Transverse colon (tissue), 4 donors: ENCODE measurements around the gene CCDC88A. TPM values are rescaled to one million over a fixed set of nuclear protein-coding genes. Genes with fewer than 3 reads are reported as not detected.

Experiments used
- DNase-seq: peaks from one replicate; pipeline ENCODE4 v3.0.0-alpha.2; 2019
- H3K27ac ChIP-seq, 4 donors: fragments of 200-600 bp; sonication (generic); 2 replicates each; pipeline ENCODE4 v1.5.1; 2016 to 2018; ENCODE audit warnings: inconsistent platforms in 4 of 4
- H3K27me3 ChIP-seq: fragments of 200-600 bp; sonication (generic); 2 replicates; pipeline ENCODE4 v1.5.1; 2017; ENCODE audit warnings: inconsistent platforms
- H3K36me3 ChIP-seq, 4 donors: fragments of 200-600 bp; sonication (generic); 2 replicates each; pipeline ENCODE4 v1.5.1; 2017 to 2019; ENCODE audit warnings: inconsistent platforms in 4 of 4
- H3K4me1 ChIP-seq, 4 donors: fragments of 200-600 bp; sonication (generic); 2 replicates each; pipeline ENCODE4 v1.5.1; 2017 to 2020; ENCODE audit warnings: inconsistent platforms in 4 of 4
- H3K4me3 ChIP-seq, 4 donors: fragments of 200-600 bp; sonication (generic); 1 replicate in 1 of 4; 2 replicates in 3 of 4; pipeline versions ENCODE4 v1.5.1 to v1.6.1; 2017 to 2019; ENCODE audit warnings: inconsistent platforms in 4 of 4
- H3K9me3 ChIP-seq, 2 donors: fragments of 200-600 bp; sonication (generic); 2 replicates each; pipeline ENCODE4 v1.5.1; 2017 to 2019; ENCODE audit warnings: inconsistent platforms in 2 of 2
- CTCF ChIP-seq, 5 experiments: fragments of 200-600 bp in 3 of 5; fragments of 450-650 bp in 2 of 5; sonication (generic) in 3 of 5; IDR thresholded peaks; 1 replicate in 2 of 5; 2 replicates in 3 of 5; pipeline ENCODE4 v1.5.1; 2016 to 2017; ENCODE audit warnings: antibody characterized with exemption in 5 of 5, inconsistent platforms in 3 of 5, mild to moderate bottlenecking in 2 of 5, moderate library complexity in 1 of 5
- EP300 ChIP-seq: sonication (generic); formaldehyde crosslinking; IDR thresholded peaks from one replicate; pipeline ENCODE4 v1.6.1; 2017; ENCODE audit warnings: antibody characterized with exemption, low read depth
- POLR2A ChIP-seq: fragments of 450-650 bp; IDR thresholded peaks from one replicate; pipeline ENCODE4 v1.6.1; 2016; ENCODE audit warnings: antibody characterized with exemption, mild to moderate bottlenecking, moderate library complexity
- POLR2AphosphoS5 ChIP-seq, 3 donors: sonication (generic); formaldehyde crosslinking; IDR thresholded peaks; one replicate each; pipeline ENCODE4 v1.6.1; 2016; ENCODE audit warnings: antibody characterized with exemption in 3 of 3
- WGBS, 2 donors: methylation state at CpG; one replicate each; pipeline ENCODE4 v1.1.5; 2018; ENCODE audit warnings: low coverage in 1 of 2; 5-methylcytosine and 5-hydroxymethylcytosine counted together
- in situ Hi-C, 4 donors: fragments of 200-750 bp; cut with MboI; loops; one replicate each; pipeline versions ENCODE4 v1.15.0 to v1.15.1; 2017; ENCODE audit warnings: low sequenced_read_pairs in 3 of 4, low pct_ligation_motif_present in 1 of 4, low pct_unique_long_range_greater_than_20kb in 1 of 4
- intact Hi-C: fragments of 100-400 bp; cut with DNase I; formaldehyde crosslinking; loops from one replicate; pipeline ENCODE4 v1.15.1; 2023; ENCODE audit warnings: low total_unique reads
- total RNA-seq, 4 donors: library from RNA; depleted of rRNA; stranded (reverse); fragments of >200 nt; gene quantifications; one replicate each; pipeline ENCODE4 v1.1.0, GENCODE V29; 2016

Gene CCDC88A
- total RNA-seq, 4 donors from 2014 or later, result 8.6 to 33.7 (median 19.7) TPM

DNA sequence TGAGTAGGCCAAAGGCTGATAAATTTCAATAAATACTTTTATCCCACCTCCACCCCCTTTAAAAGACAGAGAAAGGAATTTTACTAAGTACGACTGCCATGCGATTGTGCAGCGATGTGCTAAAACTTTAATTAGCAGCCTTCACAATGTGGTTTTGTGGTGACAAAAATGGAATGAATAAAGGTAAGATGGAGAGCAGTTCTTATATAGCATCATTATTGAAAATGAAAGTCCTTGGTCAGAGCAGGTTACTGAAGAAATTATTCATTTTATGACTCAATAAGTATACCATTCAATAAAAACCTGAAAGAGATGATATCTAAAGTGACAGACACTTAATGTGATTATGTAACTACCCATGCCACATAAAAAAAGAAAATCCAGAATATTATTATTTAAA is 117.4 kb downstream of the CCDC88A start:
- H3K27ac ChIP-seq, result no peak overlapping the region
- intact Hi-C loops (no loop called here), in situ Hi-C loops (no loop called here)
- no peaks in the 10 kb centered on the region for H3K9me3 ChIP-seq
- no peak overlapping the region for H3K4me3 ChIP-seq
- no peaks in the 10 kb centered on the region for H3K27me3 ChIP-seq
- TF ChIP-seq POLR2AphosphoS5 (IDR thresholded peaks at IDR 0.05), result no peak
- TF ChIP-seq POLR2A, result no peak
- no peak for TF ChIP-seq EP300
- TF ChIP-seq CTCF (IDR thresholded peaks at IDR 0.05), result no peak
- no peak for DNase-seq
- no peaks in the 10 kb centered on the region for H3K4me1 ChIP-seq
- peaks cover 0 to 5% (median 0%) of the 10 kb centered on the region in 4 donors for H3K36me3 ChIP-seq
- 79 to 97% methylated on average over 3 of the region's 3 CpGs for WGBS, 2 donors

DNA sequence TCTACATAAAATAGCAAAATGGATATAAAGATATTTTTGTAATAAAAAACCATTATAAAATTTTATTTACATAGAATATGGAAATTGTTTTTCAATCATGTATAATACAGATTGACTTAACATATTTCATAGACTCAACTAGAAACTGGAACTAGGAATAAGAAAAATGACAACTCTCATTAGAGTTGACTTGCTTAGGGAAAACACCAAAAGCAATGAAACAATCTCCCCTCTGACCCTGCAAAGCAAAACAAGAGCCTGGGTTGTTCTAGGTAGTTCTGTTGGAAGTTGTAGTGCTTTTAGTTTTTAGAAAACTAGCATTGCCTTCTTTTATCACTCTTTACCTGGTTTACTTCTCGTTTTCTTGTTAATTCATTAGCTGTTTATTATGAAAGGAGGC is 118.4 kb downstream of the CCDC88A start:
- TF ChIP-seq CTCF (IDR thresholded peaks at IDR 0.05) (no peak), EP300 (no peak), POLR2A (no peak), POLR2AphosphoS5 (IDR thresholded peaks at IDR 0.05) (no peak)

DNA sequence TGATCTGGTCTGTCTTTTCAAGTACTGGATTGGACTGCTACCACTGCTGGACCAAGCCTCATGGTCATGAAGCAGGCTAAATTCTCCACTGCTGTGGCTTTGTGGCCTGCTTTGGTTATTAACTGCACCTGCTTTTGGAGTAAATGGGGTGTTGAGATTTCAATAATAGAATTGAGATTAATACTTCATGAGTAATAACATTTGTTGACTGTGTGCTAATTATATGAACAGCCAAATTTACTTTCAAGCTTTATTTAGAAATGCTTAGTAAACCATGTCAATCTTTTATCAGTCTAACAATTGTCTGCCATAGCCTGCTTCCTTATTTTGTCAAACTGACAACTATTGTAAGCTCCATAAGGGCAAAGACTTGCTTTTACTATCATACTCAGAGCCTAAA is 123.3 kb downstream of the CCDC88A start:
- Histone ChIP-seq H3K27me3 (no peaks in the 10 kb centered on the region), H3K4me1 (no peaks in the 10 kb centered on the region), H3K4me3 (no peak overlapping the region), H3K9me3 (no peaks in the 10 kb centered on the region), H3K36me3 (no peaks in the 10 kb centered on the region), H3K27ac (no peak overlapping the region)
- in situ Hi-C loops (no loop called here), intact Hi-C loops (no loop called here)
- DNase-seq, result no peak
- TF ChIP-seq CTCF (IDR thresholded peaks at IDR 0.05), result no peak
- TF ChIP-seq POLR2A, result no peak
- no peak for TF ChIP-seq POLR2AphosphoS5 (IDR thresholded peaks at IDR 0.05)
- no peak for TF ChIP-seq EP300

More for the DNA sequence above, 118.4 kb downstream of the CCDC88A start:
- H3K4me3 ChIP-seq, result no peak overlapping the region
- H3K27me3 ChIP-seq, result no peaks in the 10 kb centered on the region
- H3K9me3 ChIP-seq, result no peaks in the 10 kb centered on the region
- in situ Hi-C loops, result no loop called here
- 100% methylated on average over 1 of the region's 1 CpG for WGBS, 2 donors
- intact Hi-C loops, result no loop called here
- peaks cover 0 to 5% (median 0%) of the 10 kb centered on the region in 4 donors for H3K36me3 ChIP-seq
- no peaks in the 10 kb centered on the region for H3K4me1 ChIP-seq
- no peak for DNase-seq
- no peak overlapping the region for H3K27ac ChIP-seq

DNA sequence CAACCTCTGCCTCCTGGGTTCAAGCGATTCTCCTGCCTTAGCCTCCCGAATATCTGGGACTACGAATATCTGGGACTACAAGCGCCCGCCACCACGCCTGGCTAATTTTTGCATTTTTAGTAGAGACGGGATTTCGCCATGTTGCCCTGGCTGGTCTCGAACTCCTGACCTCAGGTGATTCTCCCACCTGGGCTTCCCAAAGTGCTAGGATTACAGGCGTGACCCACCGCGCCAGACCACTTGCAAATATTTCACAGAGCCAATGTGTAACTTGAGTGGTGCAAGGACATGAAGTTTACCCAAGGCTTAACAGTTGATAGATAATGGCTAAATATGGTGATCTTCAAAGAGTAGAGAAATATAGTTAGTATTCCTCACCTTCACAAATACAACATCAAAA is 136.6 kb downstream of the CCDC88A start:
- Histone ChIP-seq H3K4me3 (peak overlapping the region in 1 of 4 donors; percentile 77), H3K36me3 (no peaks in the 10 kb centered on the region), H3K9me3 (no peaks in the 10 kb centered on the region), H3K4me1 (peaks cover 0 to 23% (median 16%) of the 10 kb centered on the region in 4 donors), H3K27ac (peak overlapping the region in 3 of 4 donors; percentile 91 to 96 (median 93)), H3K27me3 (no peaks in the 10 kb centered on the region)
- in situ Hi-C loops, result no loop called here
- WGBS, 2 donors, result 94% methylated on average over 12 of the region's 12 CpGs; no CpG with 5 or more reads in 1 of the 2 donors
- intact Hi-C loops, result no loop called here
- no peak for DNase-seq
- TF ChIP-seq POLR2A (no peak), POLR2AphosphoS5 (IDR thresholded peaks at IDR 0.05) (no peak), EP300 (no peak), CTCF (IDR thresholded peaks at IDR 0.05) (no peak)
